ENCODE data around the gene DDX27. TPM values are rescaled to one million over a fixed set of nuclear protein-coding genes. Genes with fewer than 3 reads are reported as not detected.

Gene DDX27
- total and polyA plus RNA-seq, 4 donors, result 8.8 to 16.0 (median 13.0) TPM

GRCh38 chr20:49231471-49231870 is 12.3 kb downstream of the DDX27 start:
- no peak for DNase-seq (ENCODE audit: low spot score)
- TF ChIP-seq NR2F2 (IDR thresholded peaks at IDR 0.05), result no peak
- no peak for TF ChIP-seq HNF4A (conservative IDR thresholded peaks at IDR 0.05)
- TF ChIP-seq, protein P1, sequence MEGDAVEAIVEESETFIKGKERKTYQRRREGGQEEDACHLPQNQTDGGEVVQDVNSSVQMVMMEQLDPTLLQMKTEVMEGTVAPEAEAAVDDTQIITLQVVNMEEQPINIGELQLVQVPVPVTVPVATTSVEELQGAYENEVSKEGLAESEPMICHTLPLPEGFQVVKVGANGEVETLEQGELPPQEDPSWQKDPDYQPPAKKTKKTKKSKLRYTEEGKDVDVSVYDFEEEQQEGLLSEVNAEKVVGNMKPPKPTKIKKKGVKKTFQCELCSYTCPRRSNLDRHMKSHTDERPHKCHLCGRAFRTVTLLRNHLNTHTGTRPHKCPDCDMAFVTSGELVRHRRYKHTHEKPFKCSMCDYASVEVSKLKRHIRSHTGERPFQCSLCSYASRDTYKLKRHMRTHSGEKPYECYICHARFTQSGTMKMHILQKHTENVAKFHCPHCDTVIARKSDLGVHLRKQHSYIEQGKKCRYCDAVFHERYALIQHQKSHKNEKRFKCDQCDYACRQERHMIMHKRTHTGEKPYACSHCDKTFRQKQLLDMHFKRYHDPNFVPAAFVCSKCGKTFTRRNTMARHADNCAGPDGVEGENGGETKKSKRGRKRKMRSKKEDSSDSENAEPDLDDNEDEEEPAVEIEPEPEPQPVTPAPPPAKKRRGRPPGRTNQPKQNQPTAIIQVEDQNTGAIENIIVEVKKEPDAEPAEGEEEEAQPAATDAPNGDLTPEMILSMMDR (IDR thresholded peaks at IDR 0.05; ENCODE audit: low read depth, low read length, missing input control), result no peak
- TF ChIP-seq FOXA1 (IDR thresholded peaks at IDR 0.05), result no peak
- TF ChIP-seq EGR1 (IDR thresholded peaks at IDR 0.05; ENCODE audit: low read depth in 2 of 2), result no peak
- TF ChIP-seq, protein P2, sequence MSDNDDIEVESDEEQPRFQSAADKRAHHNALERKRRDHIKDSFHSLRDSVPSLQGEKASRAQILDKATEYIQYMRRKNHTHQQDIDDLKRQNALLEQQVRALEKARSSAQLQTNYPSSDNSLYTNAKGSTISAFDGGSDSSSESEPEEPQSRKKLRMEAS (IDR thresholded peaks at IDR 0.05), result no peak
- Histone ChIP-seq H3K9me3 (ENCODE audit: control insufficient read depth in 4 of 4, low read length in 3 of 4) (no peaks in the 10 kb centered on the region), H3K36me3 (ENCODE audit: control insufficient read depth in 4 of 4, insufficient read depth in 3 of 4, low read depth in 1 of 4, low read length in 3 of 4) (peaks cover 30 to 68% (median 56%) of the 10 kb centered on the region in 4 donors), H3K27me3 (ENCODE audit: control insufficient read depth in 4 of 4, insufficient read depth in 4 of 4, low read length in 3 of 4) (no peaks in the 10 kb centered on the region), H3K27ac (ENCODE audit: low read depth in 1 of 2, low read length in 2 of 2) (no peak overlapping the region), H3K4me3 (ENCODE audit: low read depth in 1 of 3, low read length in 3 of 3) (no peak overlapping the region), H3K4me1 (ENCODE audit: control insufficient read depth in 4 of 4, insufficient read depth in 4 of 4, low read length in 3 of 4) (no peaks in the 10 kb centered on the region), H3K9ac (ENCODE audit: low read depth in 1 of 2, low read length in 2 of 2) (no peak overlapping the region)
- 72% methylated on average over 7 of the region's 7 CpGs for WGBS

GRCh38 chr20:49233226-49233625 is 14.0 kb downstream of the DDX27 start:
- no peaks in the 10 kb centered on the region for H3K9me3 ChIP-seq (ENCODE audit: control insufficient read depth in 4 of 4, low read length in 3 of 4)
- H3K36me3 ChIP-seq (ENCODE audit: control insufficient read depth in 4 of 4, insufficient read depth in 3 of 4, low read depth in 1 of 4, low read length in 3 of 4), result peaks cover 28 to 74% (median 64%) of the 10 kb centered on the region in 4 donors
- TF ChIP-seq RXRA (IDR thresholded peaks at IDR 0.05) (no peak), FOXA1 (IDR thresholded peaks at IDR 0.05) (no peak), GABPA (IDR thresholded peaks at IDR 0.05 in 1 of 2, conservative IDR thresholded peaks at IDR 0.05 in 1 of 2) (no peak), TAF1 (conservative IDR thresholded peaks at IDR 0.05) (no peak), JUND (IDR thresholded peaks at IDR 0.05) (no peak), RAD21 (IDR thresholded peaks at IDR 0.05) (no peak), SP1 (IDR thresholded peaks at IDR 0.05) (no peak), FOXA2 (IDR thresholded peaks at IDR 0.05) (no peak), YY1 (IDR thresholded peaks at IDR 0.05) (no peak), ZBTB33 (IDR thresholded peaks at IDR 0.05) (no peak), EGR1 (IDR thresholded peaks at IDR 0.05; ENCODE audit: low read depth in 2 of 2) (no peak), HNF4A (conservative IDR thresholded peaks at IDR 0.05) (no peak), NR2F2 (IDR thresholded peaks at IDR 0.05) (no peak), HNF4G (IDR thresholded peaks at IDR 0.05) (no peak)
- TF ChIP-seq, protein P2 (IDR thresholded peaks at IDR 0.05), result no peak
- TF ChIP-seq, protein P1 (IDR thresholded peaks at IDR 0.05; ENCODE audit: low read depth, low read length, missing input control), result no peak
- TF ChIP-seq, protein P3, sequence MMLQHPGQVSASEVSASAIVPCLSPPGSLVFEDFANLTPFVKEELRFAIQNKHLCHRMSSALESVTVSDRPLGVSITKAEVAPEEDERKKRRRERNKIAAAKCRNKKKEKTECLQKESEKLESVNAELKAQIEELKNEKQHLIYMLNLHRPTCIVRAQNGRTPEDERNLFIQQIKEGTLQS (IDR thresholded peaks at IDR 0.05), result no peak
- TF ChIP-seq, protein P4, sequence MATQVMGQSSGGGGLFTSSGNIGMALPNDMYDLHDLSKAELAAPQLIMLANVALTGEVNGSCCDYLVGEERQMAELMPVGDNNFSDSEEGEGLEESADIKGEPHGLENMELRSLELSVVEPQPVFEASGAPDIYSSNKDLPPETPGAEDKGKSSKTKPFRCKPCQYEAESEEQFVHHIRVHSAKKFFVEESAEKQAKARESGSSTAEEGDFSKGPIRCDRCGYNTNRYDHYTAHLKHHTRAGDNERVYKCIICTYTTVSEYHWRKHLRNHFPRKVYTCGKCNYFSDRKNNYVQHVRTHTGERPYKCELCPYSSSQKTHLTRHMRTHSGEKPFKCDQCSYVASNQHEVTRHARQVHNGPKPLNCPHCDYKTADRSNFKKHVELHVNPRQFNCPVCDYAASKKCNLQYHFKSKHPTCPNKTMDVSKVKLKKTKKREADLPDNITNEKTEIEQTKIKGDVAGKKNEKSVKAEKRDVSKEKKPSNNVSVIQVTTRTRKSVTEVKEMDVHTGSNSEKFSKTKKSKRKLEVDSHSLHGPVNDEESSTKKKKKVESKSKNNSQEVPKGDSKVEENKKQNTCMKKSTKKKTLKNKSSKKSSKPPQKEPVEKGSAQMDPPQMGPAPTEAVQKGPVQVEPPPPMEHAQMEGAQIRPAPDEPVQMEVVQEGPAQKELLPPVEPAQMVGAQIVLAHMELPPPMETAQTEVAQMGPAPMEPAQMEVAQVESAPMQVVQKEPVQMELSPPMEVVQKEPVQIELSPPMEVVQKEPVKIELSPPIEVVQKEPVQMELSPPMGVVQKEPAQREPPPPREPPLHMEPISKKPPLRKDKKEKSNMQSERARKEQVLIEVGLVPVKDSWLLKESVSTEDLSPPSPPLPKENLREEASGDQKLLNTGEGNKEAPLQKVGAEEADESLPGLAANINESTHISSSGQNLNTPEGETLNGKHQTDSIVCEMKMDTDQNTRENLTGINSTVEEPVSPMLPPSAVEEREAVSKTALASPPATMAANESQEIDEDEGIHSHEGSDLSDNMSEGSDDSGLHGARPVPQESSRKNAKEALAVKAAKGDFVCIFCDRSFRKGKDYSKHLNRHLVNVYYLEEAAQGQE (IDR thresholded peaks at IDR 0.05), result no peak
- no peak overlapping the region for H3K27ac ChIP-seq (ENCODE audit: low read depth in 1 of 2, low read length in 2 of 2)
- 97% methylated on average over 10 of the region's 10 CpGs for WGBS
- H3K27me3 ChIP-seq (ENCODE audit: control insufficient read depth in 4 of 4, insufficient read depth in 4 of 4, low read length in 3 of 4), result no peaks in the 10 kb centered on the region
- no peak for DNase-seq (ENCODE audit: low spot score)
- H3K9ac ChIP-seq (ENCODE audit: low read depth in 1 of 2, low read length in 2 of 2), result no peak overlapping the region
- no peak overlapping the region for H3K4me3 ChIP-seq (ENCODE audit: low read depth in 1 of 3, low read length in 3 of 3)
- H3K4me1 ChIP-seq (ENCODE audit: control insufficient read depth in 4 of 4, insufficient read depth in 4 of 4, low read length in 3 of 4), result no peaks in the 10 kb centered on the region
